Mesenteric fat pad (tissue), 1 donor: ENCODE measurements around the gene RFX3. TPM values are rescaled to one million over a fixed set of nuclear protein-coding genes. Genes with fewer than 3 reads are reported as not detected.

Experiments
- DNase-seq: peaks from one replicate; pipeline ENCODE4 v3.0.0-alpha.2; 2020; ENCODE audit warnings: low spot score
- total RNA-seq: library from RNA; stranded (reverse); fragmentation: NEBNext Ultra II Directional; extraction: Animal tissue kit (Norgen Biotek cat#: 25700); gene quantifications from one replicate; pipeline ENCODE4 v1.2.1, GENCODE V29; 2021
- donor health status: DM: yes; HTN: yes; CAD: no.

RFX3 gene
- total RNA-seq, 1 donor from 2014 or later = 10.8 TPM

DNA sequence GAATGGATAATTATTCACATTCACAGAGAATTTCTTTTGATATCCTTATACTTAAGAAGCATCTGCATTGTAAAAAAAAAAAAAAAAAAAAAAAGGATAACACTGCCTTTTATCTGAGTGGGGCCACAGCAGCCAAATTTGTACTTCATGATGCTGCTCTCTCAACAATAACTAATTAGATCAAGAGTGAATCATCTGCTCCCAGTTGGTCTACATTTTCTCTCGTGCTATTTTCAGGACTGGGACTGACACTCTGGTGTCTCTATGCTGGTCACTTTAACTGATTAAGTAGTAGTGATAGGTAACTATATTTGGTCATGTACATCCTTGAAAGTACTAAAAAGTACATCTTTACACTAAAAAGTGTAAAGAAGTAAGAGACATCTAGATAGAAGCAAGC, 90.1 kb downstream of the RFX3 start:
- DNase-seq = no peak

- no peak for DNase-seq
These were observed 91.2 kb downstream of the RFX3 start for GRCh38 chr9:3434594-3434993.

- no peak for DNase-seq
These were observed 92.0 kb downstream of the RFX3 start for GRCh38 chr9:3433754-3434153.

DNA sequence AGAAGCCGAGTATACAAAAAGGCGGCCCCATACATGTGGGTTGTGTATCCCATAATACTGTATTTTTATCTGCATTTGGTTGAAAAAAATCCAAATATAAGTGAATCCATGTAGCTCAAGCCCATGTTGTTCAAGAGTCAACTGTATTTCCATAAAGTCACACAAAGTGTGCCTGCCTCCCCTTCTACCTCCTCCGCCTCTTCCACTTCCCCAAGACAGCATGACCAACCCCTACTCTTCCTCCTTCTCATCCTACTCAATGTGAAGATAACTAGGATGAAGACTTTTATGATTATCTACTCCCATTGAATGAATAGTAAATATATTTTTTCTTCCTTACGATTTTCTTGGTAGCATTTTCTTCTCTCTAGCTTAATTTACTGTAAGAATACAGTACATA, 92.7 kb downstream of the RFX3 start:
- DNase-seq = no peak

GRCh38 chr9:3431890-3432289, 93.9 kb downstream of the RFX3 start:
- DNase-seq = no peak

DNA sequence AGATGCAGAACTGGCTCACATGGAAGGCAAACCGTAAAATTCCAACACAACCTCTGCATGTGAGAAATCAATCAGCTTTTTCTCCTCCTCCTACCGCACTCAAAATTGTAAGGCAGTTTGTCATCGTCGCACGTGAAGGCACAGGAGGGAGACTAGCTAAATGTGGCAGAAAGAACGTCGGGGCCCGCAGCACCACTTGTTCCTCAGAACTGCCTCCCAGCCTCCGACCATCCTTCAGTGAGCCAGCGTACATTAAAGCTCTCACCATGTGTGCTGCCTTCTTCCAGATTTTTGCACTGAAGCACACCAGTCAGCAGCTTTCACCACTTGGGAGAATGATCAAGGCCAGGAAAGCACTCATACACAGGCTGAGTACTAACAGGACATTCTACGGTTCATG, 105.9 kb downstream of the RFX3 start:
- no peak for DNase-seq

GRCh38 chr9:3415906-3416305, 109.9 kb downstream of the RFX3 start:
- DNase-seq = no peak

DNA sequence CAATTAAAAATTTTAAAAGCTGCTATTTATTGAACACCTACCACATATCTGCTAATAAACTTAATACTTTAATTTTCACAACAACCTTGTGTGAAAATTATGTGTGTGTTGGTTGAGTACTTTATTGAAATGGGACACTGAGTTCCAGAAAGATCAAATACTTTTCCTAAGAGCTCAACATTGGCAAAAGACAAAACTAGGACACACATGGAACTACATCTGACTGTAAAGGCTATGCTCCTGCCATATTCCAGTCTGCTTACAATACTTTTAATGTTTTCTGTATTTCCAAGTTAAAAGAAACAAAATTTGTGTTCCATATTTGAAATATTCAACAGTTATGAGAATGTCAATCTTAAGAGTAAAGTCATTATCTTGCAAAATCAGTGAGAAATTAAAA, 111.8 kb downstream of the RFX3 start:
- no peak for DNase-seq

GRCh38 chr9:3410461-3410860, 115.3 kb downstream of the RFX3 start:
- no peak for DNase-seq

DNA sequence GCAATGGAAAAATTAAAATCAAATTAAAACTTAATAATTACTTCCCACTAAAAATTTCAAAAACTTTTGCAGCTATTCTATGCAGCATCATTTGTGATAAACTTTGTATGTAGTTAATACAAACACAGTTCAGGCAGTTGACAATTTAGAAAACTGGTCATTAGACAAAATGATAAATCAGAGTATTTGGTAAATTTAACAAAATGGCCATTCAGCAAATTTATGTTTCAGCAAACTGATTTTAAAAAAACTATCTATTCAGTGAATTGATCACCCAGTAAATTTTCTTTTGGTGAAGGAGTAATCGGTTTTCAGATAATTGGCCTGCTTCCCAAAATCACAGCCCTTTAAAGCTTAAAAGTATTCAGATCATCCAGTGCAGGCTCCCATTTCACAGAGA, 116.3 kb downstream of the RFX3 start:
- DNase-seq = no peak

DNA sequence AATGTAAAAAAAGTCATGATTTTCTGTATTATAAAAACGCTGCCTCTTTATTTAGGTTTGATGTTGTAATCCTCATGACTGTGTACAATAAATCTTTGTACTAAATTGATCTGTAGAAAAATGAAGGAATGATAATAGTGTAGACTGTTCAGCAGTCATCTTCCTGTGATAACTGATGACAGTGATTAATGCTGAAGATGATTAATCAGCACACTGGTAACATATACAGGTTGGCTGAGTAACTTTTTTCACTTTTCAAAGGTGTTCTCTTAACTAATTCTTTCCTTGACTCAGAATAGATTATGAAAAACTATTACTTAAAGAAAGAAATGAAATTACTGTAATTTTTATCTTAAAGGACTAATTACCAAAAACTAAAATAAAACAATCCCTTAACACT, 122.5 kb downstream of the RFX3 start:
- DNase-seq = no peak

- DNase-seq = no peak
These were observed 124.4 kb downstream of the RFX3 start for GRCh38 chr9:3401221-3401954.

GRCh38 chr9:3398232-3398648, 127.6 kb downstream of the RFX3 start:
- no peak for DNase-seq

DNA sequence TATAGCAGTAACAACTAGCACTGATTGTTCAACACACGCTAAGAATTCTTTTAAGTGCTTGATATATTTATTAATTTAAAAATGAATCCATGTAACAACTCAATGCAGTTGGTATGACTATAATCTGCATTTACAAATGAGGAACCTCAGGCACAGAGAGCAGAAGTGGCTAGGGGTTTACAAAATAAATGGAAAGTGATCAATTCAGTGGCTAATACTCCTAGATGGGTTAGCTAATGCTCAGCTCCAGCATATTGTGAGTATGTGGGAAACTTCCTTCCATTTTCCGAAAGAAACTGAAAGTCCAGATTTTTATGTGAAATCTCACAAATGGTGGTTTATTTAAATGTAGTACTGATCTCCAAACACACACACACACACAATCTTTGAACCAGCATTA, 128.0 kb downstream of the RFX3 start:
- DNase-seq = no peak

DNA sequence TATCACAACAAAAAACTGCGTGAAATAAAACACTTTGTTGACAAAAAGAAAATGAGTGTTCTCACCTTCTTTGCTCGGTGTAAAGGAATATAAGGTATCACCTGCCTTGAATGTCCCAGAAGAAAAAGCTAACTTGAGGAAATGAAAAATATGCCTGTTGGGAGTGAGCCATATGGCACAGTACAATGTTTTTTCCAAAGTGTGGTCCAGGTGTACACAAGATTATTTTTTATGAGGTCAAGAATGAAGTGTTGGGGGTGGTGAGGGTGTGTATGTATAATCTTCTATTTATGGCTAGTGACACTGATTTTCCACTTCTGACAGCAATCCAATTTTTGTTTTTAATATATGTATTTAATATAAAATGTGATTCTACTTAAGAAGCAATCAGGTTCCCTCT, 134.4 kb downstream of the RFX3 start:
- no peak for DNase-seq

DNA sequence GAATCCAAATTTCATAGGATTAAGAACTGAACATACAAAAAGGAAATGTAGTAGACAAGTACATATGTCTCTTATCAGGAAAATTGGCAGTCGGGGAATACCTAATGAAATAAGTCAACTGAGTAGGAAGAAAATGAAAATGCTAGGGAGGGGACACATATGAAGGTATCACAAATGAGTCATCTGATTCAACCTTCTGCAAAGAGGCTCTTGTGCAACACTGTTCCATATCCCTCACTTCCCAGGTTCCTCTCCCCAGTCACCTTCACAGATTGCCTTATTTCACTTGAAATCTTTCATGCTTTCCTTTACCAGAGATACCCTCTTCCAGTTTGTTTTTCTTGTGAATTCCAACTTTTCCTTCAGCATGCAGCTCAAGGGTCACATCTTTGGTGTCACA, 139.0 kb downstream of the RFX3 start:
- no peak for DNase-seq

- DNase-seq = no peak
These were observed 139.9 kb downstream of the RFX3 start for GRCh38 chr9:3385871-3386270.

DNA sequence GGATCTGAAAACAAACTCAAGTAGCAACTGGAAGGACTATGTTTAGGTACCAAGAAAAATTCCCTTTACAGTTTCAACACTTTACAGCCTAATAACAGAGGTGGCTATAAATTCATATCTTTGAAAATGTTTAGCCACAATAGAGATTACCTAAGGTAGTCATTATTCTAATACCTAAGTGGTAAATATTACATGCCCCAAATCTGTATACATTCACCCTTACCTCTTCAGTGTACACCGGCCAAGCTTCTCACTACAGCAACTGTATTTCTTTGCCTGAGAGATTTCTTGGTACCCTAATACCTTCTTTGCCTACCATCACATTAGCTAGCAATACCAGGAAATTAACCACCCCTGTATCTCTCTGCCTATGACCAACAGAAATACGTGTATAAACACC, 154.0 kb downstream of the RFX3 start:
- no peak for DNase-seq

DNA sequence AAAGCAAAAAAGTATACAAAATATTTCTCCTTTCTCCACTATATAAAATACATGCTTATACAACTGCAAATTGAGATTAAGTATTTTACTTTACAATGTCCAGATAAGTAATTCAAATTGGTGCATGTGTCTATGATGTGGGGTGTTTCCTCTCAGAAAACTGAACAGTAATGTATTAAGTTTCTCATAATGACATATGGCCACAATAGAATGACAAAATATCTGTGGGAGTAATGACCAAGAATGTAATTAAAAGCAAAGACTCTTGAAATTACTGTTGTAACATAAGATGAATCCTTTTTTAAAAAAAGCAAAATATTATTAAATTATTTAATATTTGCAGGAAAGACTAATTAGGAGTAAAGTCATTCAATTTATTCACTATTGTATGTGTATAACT, 155.1 kb downstream of the RFX3 start:
- no peak for DNase-seq

DNA sequence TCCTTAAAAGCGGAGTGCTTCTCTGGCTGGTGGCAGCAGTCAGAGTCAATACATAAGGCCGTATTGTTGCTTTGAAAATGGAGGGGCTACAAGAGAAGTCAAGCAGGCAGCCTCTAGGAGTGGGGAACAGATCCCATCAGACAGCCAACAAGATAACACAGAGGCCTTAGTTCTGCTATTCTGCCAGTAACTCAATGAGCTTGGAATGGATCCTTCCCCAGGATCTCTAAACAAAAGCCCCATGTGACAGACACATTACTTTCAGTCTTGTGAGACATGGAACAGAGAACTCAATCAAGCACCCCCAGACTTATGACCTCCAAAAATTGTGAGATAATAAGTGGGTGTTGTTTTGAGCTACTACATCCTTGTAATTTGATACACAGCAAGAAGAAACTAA, 158.6 kb downstream of the RFX3 start:
- no peak for DNase-seq

DNA sequence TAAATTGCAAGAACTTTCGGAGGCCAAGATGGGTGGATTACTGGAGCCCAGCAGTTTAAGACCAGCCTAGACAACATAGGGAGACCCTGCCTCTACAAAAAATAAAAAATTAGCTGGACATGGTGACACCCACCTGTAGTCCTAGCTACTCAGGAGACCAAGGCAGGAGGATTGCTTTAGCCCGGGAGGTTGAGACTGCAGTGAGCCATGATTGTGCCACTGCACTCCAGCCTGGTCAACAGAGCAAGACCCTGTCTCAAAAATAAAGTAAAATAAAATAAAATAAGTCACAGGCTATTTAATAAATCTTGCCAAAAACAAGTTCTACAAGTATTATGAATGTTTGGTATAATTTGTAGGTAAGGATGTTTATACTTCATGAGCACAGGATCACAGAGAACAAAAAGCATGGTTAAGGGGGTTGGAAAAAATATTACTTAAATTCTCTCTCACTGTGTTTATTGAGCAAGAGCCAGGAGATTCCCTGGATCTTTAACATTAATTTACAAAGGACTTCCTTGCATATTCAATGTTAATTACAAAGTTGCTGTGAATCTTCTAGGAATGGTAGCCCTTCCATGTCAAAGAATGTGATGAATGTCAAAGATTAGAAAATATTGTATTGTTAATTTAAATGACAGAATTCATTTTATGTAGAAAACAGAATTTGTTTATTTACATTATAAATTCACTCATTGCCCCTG, 164.0 kb downstream of the RFX3 start:
- DNase-seq = no peak

DNA sequence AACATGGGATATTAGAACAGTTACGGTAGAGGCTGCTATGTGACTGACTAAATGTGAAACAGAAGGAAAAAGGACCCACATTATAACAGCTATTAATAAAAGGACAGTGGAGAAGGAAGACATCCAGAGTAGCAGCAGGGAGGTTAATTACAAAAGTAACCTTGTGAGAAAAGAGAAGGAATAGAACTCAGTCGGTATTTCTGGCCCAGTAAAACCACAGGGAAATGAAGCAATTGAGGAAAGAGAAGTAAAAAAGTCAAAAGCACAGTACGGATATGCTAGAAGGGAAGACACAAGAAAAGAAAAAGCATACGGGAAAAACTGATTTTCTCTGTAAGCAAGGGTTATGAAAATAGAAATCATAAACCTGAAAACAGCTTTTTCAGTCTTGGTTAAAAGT, 164.7 kb downstream of the RFX3 start:
- no peak for DNase-seq

GRCh38 chr9:3360245-3360644, 165.6 kb downstream of the RFX3 start:
- no peak for DNase-seq
